NCI-H1092 treated with DMSO at 0.1 percent for 48 hours (cell line): ENCODE data around the gene SYNE3.
"Not testable (repeated sequence)": the region's sequence is repeated elsewhere in the genome, so short reads cannot be mapped to it uniquely, and the experiment has no call there.

Experiments
- DNase-seq: peaks from one replicate; lab custom pipeline; 2025; lab: John Stamatoyannopoulos, UW

Gene SYNE3

GRCh38 chr14:95524706-95525512 lies 8.5 kb upstream of the SYNE3 start:
- DNase-seq: no peak

GRCh38 chr14:95523815-95524448 lies 7.5 kb upstream of the SYNE3 start:
- DNase-seq: no peak

GRCh38 chr14:95523051-95523814 lies 6.8 kb upstream of the SYNE3 start:
- DNase-seq: no peak

GRCh38 chr14:95522556-95522955 lies 6.1 kb upstream of the SYNE3 start:
- DNase-seq: no peak

- DNase-seq: no peak
Observed at GRCh38 chr14:95522116-95522515, 5.7 kb upstream of the SYNE3 start.

- DNase-seq: no peak
Observed at GRCh38 chr14:95521001-95521400, 4.6 kb upstream of the SYNE3 start.

- DNase-seq: no peak
Observed at GRCh38 chr14:95520346-95520745, 3.9 kb upstream of the SYNE3 start.

- DNase-seq: no peak
Observed at GRCh38 chr14:95519699-95520098, 3.2 kb upstream of the SYNE3 start.

- DNase-seq: no peak
Observed at GRCh38 chr14:95518045-95518751, 1.7 kb upstream of the SYNE3 start.

- DNase-seq: peak; percentile 59
Observed at GRCh38 chr14:95515596-95516552, 576 bp downstream of the SYNE3 start.

GRCh38 chr14:95515080-95515489 lies 1.4 kb downstream of the SYNE3 start:
- DNase-seq: no peak

GRCh38 chr14:95514131-95515079 lies 2.0 kb downstream of the SYNE3 start:
- peak; percentile 14 for DNase-seq

- DNase-seq: no peak
Observed at GRCh38 chr14:95513291-95513690, 3.2 kb downstream of the SYNE3 start.

GRCh38 chr14:95511687-95512086 lies 4.8 kb downstream of the SYNE3 start:
- DNase-seq: no peak

- no peak for DNase-seq
Observed at GRCh38 chr14:95510804-95511203, 5.6 kb downstream of the SYNE3 start.

GRCh38 chr14:95510344-95510743 lies 6.1 kb downstream of the SYNE3 start:
- not testable (repeated sequence) for DNase-seq

GRCh38 chr14:95509495-95509894 lies 7.0 kb downstream of the SYNE3 start:
- no peak for DNase-seq

GRCh38 chr14:95508377-95508776 lies 8.1 kb downstream of the SYNE3 start:
- DNase-seq: no peak

- no peak for DNase-seq
Observed at GRCh38 chr14:95507701-95508103, 8.7 kb downstream of the SYNE3 start.

- DNase-seq: no peak
Observed at GRCh38 chr14:95507174-95507573, 9.3 kb downstream of the SYNE3 start.
